Natural killer cell treated with Interleukin-12 subunit alpha and Interleukin-12 subunit beta and Interleukin-15 and Interleukin-18, amount 100 ng/mL, for 72 hours (primary cell): ENCODE measurements around the gene BCAP29. TPM values are rescaled to one million over a fixed set of nuclear protein-coding genes. Genes with fewer than 3 reads are reported as not detected.

Source experiments
- ATAC-seq, 2 donors: fragments of 150-1000 bp; cut with Tn5 transposase in 1 of 2; sonication (Bioruptor Pico), chemical (Tn5 transposase) in 1 of 2; 2 replicates each; pipeline ENCODE4 v1.10.0; 2021
- DNase-seq: peaks from one replicate; pipeline ENCODE4 v3.0.0; 2022; ENCODE audit warnings: low spot score
- H3K27ac Mint-ChIP-seq, 2 donors: 1 replicate in 1 of 2; 2 replicates in 1 of 2; pipeline ENCODE4 v1.8.0; 2022; ENCODE audit warnings: mixed read lengths in 2 of 2, mild to moderate bottlenecking in 1 of 2, moderate library complexity in 1 of 2
- H3K27me3 Mint-ChIP-seq, 2 donors: 1 replicate in 1 of 2; 2 replicates in 1 of 2; pipeline ENCODE4 v1.8.0; 2022; ENCODE audit warnings: mixed read lengths in 2 of 2
- H3K36me3 Mint-ChIP-seq: one replicate; pipeline ENCODE4 v1.8.0; 2022; ENCODE audit warnings: mixed read lengths
- H3K4me1 Mint-ChIP-seq, 2 donors: 1 replicate in 1 of 2; 2 replicates in 1 of 2; pipeline ENCODE4 v1.8.0; 2022; ENCODE audit warnings: low read depth in 2 of 2, mixed read lengths in 2 of 2, mild to moderate bottlenecking in 1 of 2
- H3K4me3 Mint-ChIP-seq: one replicate; pipeline ENCODE4 v1.8.0; 2022; ENCODE audit warnings: mixed read lengths
- H3K9me3 Mint-ChIP-seq: 2 replicates; pipeline ENCODE4 v1.8.0; 2022; ENCODE audit warnings: mixed read lengths
- total RNA-seq, 2 donors: library from RNA; stranded (reverse); gene quantifications; one replicate each; pipeline ENCODE4 v1.2.3, GENCODE V29; 2022

Gene BCAP29
- total RNA-seq, 2 donors from 2014 or later = 37.7 to 43.0 TPM

DNA sequence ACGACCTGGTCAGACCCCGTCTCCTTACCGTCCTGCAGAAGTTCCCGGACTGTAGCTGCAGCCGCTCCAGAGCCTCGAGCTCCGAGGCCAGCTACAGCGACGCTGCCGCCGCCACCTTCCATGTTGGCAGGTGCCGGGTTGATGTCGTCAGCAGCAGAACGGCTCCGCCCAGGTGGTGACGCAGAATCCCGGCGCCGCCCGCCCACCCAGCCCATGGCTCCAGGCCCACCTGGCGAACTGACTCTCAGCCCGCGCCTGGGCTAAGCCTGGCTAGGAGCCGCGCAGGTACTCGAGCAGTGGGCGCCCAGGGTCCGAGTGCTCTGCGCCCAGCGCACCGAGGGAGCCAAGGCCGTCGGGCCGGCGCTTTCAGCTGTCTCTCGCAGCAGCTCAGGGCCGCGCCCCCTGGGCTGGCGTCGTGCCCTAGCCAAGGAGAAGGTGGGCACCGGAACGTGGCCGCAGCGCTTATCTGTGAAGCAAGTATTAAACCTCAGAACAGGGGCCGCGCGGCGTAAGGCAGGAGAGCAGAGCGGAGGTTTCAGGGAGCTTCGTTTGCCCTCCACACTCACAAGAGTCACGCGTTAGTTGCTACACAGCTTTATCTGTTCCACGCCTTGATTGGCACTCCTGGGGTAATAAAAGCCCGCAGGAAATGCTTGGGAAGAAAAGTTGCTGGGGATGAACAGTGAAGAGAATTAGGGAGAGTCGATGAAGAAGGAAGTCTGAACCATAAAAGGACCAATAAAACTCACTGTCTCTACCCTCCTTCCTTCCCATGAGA is 16.1 kb upstream of the BCAP29 start, which contains the start of the genes COG5 and DUS4L:
Gene COG5 (minus strand): TSS at position 146 of the 778 bp plus-strand sequence. CDS start 24 bp downstream, at position 122.
Gene DUS4L (plus strand): TSS at position 197 of the 778 bp plus-strand sequence. CDS start 3,100 bp downstream, outside the sequence.
- ATAC-seq = peak; percentile 96 to 97
- H3K27me3 Mint-ChIP-seq = no peaks in the 10 kb centered on the region
- peak; percentile 85 for DNase-seq
- H3K9me3 Mint-ChIP-seq = no peaks in the 10 kb centered on the region
- peaks cover 40 to 48% of the 10 kb centered on the region in 2 donors for H3K4me1 Mint-ChIP-seq
- no peaks in the 10 kb centered on the region for H3K36me3 Mint-ChIP-seq
- H3K27ac Mint-ChIP-seq = peak within 1 kb of the TSS; percentile 66 to 86
- H3K4me3 Mint-ChIP-seq = peak within 1 kb of the TSS; percentile 86

DNA sequence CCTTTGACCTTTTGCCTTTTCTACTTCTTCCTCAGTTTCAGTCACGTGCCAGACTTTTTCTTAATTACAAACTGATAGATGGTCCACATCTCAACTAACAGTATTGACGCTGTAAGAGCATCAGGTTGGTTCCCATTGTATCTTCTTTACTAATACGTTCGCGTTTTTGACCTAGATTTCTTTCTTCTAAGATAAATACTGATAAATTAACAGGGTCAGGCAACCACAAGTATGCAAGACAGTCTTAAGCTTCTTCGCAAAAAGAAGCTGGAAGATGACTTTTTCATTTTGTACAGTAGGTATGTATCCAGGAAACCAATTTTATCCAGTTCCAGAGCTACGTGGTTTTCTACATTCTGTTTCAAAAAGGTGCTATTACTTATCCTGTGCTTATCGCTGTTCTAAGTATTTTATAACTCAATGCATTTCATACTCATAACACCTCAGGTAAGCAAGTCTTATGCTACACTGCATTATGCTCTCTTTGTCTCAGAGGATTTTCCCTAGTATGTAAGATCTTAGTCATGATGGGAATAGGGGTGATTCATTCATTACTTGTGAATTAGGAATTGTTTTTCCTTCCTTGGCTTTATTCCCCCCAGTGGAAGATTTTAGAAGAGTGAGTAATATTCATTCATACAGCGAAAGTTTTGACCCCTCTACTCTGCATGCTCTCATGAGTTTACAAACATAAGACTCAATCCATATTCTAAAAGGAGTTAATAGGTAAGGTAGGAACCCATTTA is 15.3 kb upstream of the BCAP29 start:
- Mint-ChIP-seq H3K27me3 (no peaks in the 10 kb centered on the region), H3K9me3 (no peaks in the 10 kb centered on the region), H3K4me1 (peaks cover 40% of the 10 kb centered on the region in 2 donors), H3K36me3 (no peaks in the 10 kb centered on the region), H3K27ac (peak overlapping the region; percentile 66 to 86), H3K4me3 (peak overlapping the region; percentile 86)
- ATAC-seq (no peak), DNase-seq (no peak)

DNA sequence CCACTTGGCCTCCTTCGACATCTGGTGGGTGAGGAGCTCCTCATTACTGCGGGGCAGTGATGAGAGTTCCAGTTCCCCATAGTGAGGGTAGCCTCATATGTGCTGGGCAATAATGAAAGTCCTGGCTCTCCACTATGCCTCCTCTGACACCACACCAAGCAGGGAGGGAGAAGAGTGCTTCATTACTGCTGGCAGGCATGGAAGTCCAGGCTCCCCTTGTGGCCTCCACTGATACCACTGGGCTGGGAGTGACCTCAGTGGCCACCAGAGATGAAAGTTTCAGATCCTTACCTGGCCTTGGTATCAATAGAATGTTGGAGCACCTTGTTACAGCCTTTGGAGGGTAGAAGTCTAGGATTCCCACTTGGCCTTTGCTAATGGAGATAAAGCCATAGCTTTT is 9.7 kb upstream of the BCAP29 start:
- no peak for DNase-seq
- H3K36me3 Mint-ChIP-seq = peaks cover 4% of the 10 kb centered on the region
- no peaks in the 10 kb centered on the region for H3K27me3 Mint-ChIP-seq
- no peaks in the 10 kb centered on the region for H3K9me3 Mint-ChIP-seq
- H3K4me1 Mint-ChIP-seq = peaks cover 0 to 7% of the 10 kb centered on the region in 2 donors
- ATAC-seq = no peak
- no peak overlapping the region for H3K27ac Mint-ChIP-seq
- H3K4me3 Mint-ChIP-seq = no peak overlapping the region

DNA sequence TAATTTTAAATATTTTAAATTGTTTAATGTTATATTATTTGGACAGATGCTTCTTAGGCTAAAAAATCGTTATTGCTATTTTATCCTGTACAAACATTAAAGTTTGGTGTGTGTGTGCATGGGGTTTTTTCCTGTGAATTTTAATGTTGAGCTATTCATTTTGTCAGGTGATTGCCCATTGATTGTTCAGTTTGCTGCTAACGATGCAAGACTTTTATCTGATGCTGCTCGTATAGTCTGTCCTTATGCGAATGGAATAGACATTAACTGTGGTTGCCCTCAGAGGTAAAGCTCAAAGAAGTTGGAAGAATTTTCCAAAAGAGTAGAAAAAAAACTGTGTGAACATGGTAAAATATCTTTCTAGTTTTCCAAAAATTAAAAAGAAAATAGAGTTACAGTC is 6.5 kb upstream of the BCAP29 start:
- DNase-seq (no peak), ATAC-seq (no peak)
- Mint-ChIP-seq H3K36me3 (peaks cover 4% of the 10 kb centered on the region), H3K27me3 (no peaks in the 10 kb centered on the region), H3K4me1 (peaks cover 0 to 2% of the 10 kb centered on the region in 2 donors), H3K4me3 (no peak overlapping the region), H3K27ac (no peak overlapping the region), H3K9me3 (no peaks in the 10 kb centered on the region)

- peak overlapping the region; percentile 84 for H3K4me3 Mint-ChIP-seq
- H3K36me3 Mint-ChIP-seq = no peaks in the 10 kb centered on the region
- peaks cover 14 to 24% of the 10 kb centered on the region in 2 donors for H3K4me1 Mint-ChIP-seq
- H3K27ac Mint-ChIP-seq = peak overlapping the region; percentile 66 to 84
- DNase-seq (no peak), ATAC-seq (no peak)
- H3K27me3 Mint-ChIP-seq = no peaks in the 10 kb centered on the region
- H3K9me3 Mint-ChIP-seq = no peaks in the 10 kb centered on the region
These were observed 527 bp upstream of the BCAP29 start for GRCh38 chr7:107579554-107579884.

GRCh38 chr7:107580716-107581383 is 804 bp downstream of the BCAP29 start:
- no peaks in the 10 kb centered on the region for H3K27me3 Mint-ChIP-seq
- no peaks in the 10 kb centered on the region for H3K9me3 Mint-ChIP-seq
- DNase-seq (no peak), ATAC-seq (no peak)
- H3K4me3 Mint-ChIP-seq = peak overlapping the region; percentile 77
- no peaks in the 10 kb centered on the region for H3K36me3 Mint-ChIP-seq
- H3K4me1 Mint-ChIP-seq = peaks cover 14 to 24% of the 10 kb centered on the region in 2 donors
- peak overlapping the region in 1 of 2 donors; percentile 43 for H3K27ac Mint-ChIP-seq

DNA sequence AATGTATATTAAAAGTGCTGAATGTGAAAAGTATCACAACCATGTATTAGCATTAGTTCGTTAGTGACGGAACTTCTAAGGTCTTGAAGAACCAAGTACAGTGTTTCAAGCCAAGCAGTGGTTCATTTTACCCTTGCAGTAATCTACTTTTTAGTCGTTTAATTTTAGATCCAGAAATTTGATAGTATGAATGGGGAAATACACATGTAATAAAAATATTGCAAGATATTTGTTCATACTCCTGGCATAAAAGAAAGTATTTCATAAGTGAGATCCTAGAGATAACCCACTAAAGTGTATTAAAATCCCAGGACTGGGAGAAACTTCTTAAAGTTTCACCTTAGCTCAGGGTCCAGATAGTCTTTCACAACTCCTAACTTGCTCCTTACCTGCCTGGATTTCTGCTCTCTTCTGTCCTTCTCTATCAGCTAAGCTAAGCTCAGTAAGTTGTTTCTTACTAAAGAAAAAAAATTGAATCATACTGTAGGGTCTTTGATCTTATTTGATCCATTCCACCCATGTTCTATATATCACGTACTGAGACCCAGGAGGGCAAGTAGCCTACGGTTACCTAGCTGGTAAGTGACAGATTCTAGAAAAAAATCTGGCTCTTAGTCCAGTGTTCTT is 1.5 kb downstream of the BCAP29 start:
- peaks cover 14 to 24% of the 10 kb centered on the region in 2 donors for H3K4me1 Mint-ChIP-seq
- H3K9me3 Mint-ChIP-seq = no peaks in the 10 kb centered on the region
- peak overlapping the region; percentile 77 for H3K4me3 Mint-ChIP-seq
- no peak for ATAC-seq
- no peaks in the 10 kb centered on the region for H3K36me3 Mint-ChIP-seq
- peak overlapping the region in 1 of 2 donors; percentile 43 for H3K27ac Mint-ChIP-seq
- DNase-seq = no peak
- H3K27me3 Mint-ChIP-seq = no peaks in the 10 kb centered on the region

DNA sequence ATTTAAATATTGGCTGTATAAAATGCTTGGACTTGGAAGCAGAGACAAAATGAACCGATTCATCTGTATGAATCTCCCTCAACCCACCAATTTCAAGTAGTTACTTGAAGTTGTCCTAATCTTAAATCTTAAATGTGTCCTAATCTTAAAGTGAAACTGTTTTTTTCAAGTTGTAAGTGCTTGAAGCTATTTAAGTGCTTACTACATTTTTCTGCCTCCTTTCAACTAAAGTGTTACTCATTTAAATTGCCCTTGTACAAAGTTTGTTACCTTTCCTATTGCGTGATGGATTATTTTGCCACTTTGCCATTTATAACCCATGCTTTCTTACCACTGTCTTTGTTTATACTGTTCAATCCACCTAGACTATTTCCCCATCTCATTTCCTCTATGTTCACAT is 2.8 kb downstream of the BCAP29 start:
- Mint-ChIP-seq H3K27me3 (no peaks in the 10 kb centered on the region), H3K9me3 (no peaks in the 10 kb centered on the region), H3K27ac (peak overlapping the region in 1 of 2 donors; percentile 7), H3K4me3 (peak overlapping the region; percentile 2), H3K4me1 (peaks cover 14 to 24% of the 10 kb centered on the region in 2 donors), H3K36me3 (no peaks in the 10 kb centered on the region)
- DNase-seq (no peak), ATAC-seq (no peak)

DNA sequence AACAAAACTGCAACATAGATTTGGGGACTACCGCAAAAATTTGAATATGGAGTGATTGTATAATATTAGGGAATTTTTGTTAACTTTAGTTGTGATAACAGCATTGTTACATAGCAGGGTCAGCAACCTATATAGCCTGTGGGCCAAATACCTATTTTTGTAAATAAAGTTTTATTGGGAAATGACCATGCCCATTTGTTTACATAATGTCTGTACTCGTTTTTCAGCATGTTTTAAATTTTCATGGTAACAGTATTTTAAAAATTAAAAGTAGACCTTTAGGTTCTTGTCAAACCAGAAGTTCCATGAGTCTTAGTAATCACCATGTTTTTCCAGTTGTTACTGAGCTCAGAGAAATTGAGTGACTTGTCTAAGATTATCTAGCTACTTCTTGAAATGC is 4.7 kb downstream of the BCAP29 start:
- ATAC-seq = no peak
- Mint-ChIP-seq H3K9me3 (no peaks in the 10 kb centered on the region), H3K4me1 (peaks cover 11 to 21% of the 10 kb centered on the region in 2 donors), H3K4me3 (no peak overlapping the region), H3K36me3 (no peaks in the 10 kb centered on the region), H3K27me3 (no peaks in the 10 kb centered on the region), H3K27ac (no peak overlapping the region)
- DNase-seq = no peak

- no peaks in the 10 kb centered on the region for H3K27me3 Mint-ChIP-seq
- H3K9me3 Mint-ChIP-seq = no peaks in the 10 kb centered on the region
- no peak overlapping the region for H3K27ac Mint-ChIP-seq
- no peak overlapping the region for H3K4me3 Mint-ChIP-seq
- no peak for ATAC-seq
- no peaks in the 10 kb centered on the region for H3K4me1 Mint-ChIP-seq
- H3K36me3 Mint-ChIP-seq = no peaks in the 10 kb centered on the region
- DNase-seq = no peak
These were observed 8.6 kb downstream of the BCAP29 start for GRCh38 chr7:107588529-107589130.

- no peaks in the 10 kb centered on the region for H3K4me1 Mint-ChIP-seq
- H3K27me3 Mint-ChIP-seq = no peaks in the 10 kb centered on the region
- H3K27ac Mint-ChIP-seq = no peak overlapping the region
- H3K9me3 Mint-ChIP-seq = no peaks in the 10 kb centered on the region
- DNase-seq (no peak), ATAC-seq (no peak)
- H3K4me3 Mint-ChIP-seq = no peak overlapping the region
- H3K36me3 Mint-ChIP-seq = peaks cover 7% of the 10 kb centered on the region
These were observed 11.4 kb downstream of the BCAP29 start for GRCh38 chr7:107591421-107591820.

GRCh38 chr7:107592361-107593024 is 12.4 kb downstream of the BCAP29 start:
- H3K27ac Mint-ChIP-seq = no peak overlapping the region
- H3K4me3 Mint-ChIP-seq = no peak overlapping the region
- ATAC-seq (no peak), DNase-seq (no peak)
- H3K36me3 Mint-ChIP-seq = peaks cover 7% of the 10 kb centered on the region
- H3K4me1 Mint-ChIP-seq = no peaks in the 10 kb centered on the region
- H3K27me3 Mint-ChIP-seq = no peaks in the 10 kb centered on the region
- no peaks in the 10 kb centered on the region for H3K9me3 Mint-ChIP-seq

DNA sequence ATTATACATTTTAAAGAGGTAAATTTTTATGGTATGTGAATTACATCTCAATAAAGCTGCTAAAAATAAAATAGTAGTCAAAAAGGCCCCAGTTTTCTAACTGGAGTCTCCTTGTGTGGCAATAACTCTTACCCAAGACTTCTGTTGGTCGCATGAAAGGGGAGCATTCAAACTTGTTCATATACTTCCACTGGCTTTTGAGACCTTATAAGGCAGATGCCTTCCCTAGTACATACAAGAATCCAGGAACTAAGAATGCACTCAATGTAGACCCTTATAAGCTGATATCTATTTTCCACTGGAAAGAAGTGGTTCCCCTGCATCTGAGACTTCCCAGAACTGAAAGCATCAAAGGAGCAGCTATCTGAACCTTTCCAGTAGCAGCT is 13.0 kb downstream of the BCAP29 start:
- no peak overlapping the region for H3K4me3 Mint-ChIP-seq
- peaks cover 7% of the 10 kb centered on the region for H3K36me3 Mint-ChIP-seq
- H3K9me3 Mint-ChIP-seq = no peaks in the 10 kb centered on the region
- no peaks in the 10 kb centered on the region for H3K4me1 Mint-ChIP-seq
- DNase-seq (no peak), ATAC-seq (no peak)
- H3K27me3 Mint-ChIP-seq = no peaks in the 10 kb centered on the region
- no peak overlapping the region for H3K27ac Mint-ChIP-seq
